GM12878 (cell line): Measurements from ENCODE around the gene WARS2. TPM values are rescaled to one million over a fixed set of nuclear protein-coding genes. Genes with fewer than 3 reads are reported as not detected.
A peak's percentile ranks its signal among the peaks of the same experiment; 100 is the strongest.

Experiments used
- ATAC-seq: fragments of 200-7000 bp; cut with Tn5 transposase; 3 replicates; pipeline ENCODE4 v1.9.1; 2020; ENCODE audit warnings: mild to moderate bottlenecking, moderate library complexity
- BruUV-seq: library from RNA; stranded (reverse); fragments of 400-500 nt; replicated peaks from 2 replicates; lab custom pipeline; 2021; lab: Mats Ljungman, UMichigan
- CTCF ChIA-PET: fragments of 300-600 bp; sonication (Branson Sonifier 250); formaldehyde crosslinking; extraction: SDS; loops from one replicate; lab custom pipeline; 2021; ENCODE audit warnings: inconsistent platforms; lab: Yijun Ruan, JAX
- POLR2A ChIA-PET: fragments of 350-600 bp; formaldehyde crosslinking; extraction: SDS; loops from one replicate; lab custom pipeline; 2021; ENCODE audit warnings: inconsistent platforms; lab: Charles Lee
- RAD21 ChIA-PET: fragments of 300-600 bp; sonication (Branson Sonifier 250); formaldehyde crosslinking; loops from one replicate; lab custom pipeline; 2023; ENCODE audit warnings: antibody characterized with exemption; ENCODE audit not compliant: unreplicated experiment; lab: Charles Lee
- SMC1A ChIA-PET: fragments of 300-600 bp; sonication (Branson Sonifier 250); formaldehyde crosslinking; loops from one replicate; lab custom pipeline; 2023; ENCODE audit not compliant: unreplicated experiment, uncharacterized antibody; lab: Charles Lee
- DNase-seq: peaks from one replicate; pipeline ENCODE4 v3.0.0-alpha.2; 2011; ENCODE audit warnings: low read depth, low spot score
- FAIRE-seq: peaks from 3 replicates; lab custom pipeline; 2011; peaks lifted over from hg19 to GRCh38; lab: Jason Lieb, UNC
- H2AFZ ChIP-seq: 2 replicates; pipeline ENCODE4 v1.6.0; 2011; ENCODE audit warnings: low read depth, low read length, control low read depth; ENCODE audit not compliant: control insufficient read depth
- H3K27ac ChIP-seq: 2 replicates; pipeline ENCODE4 v1.5.1; 2011; ENCODE audit warnings: control low read depth; ENCODE audit not compliant: control insufficient read depth, insufficient read depth
- H3K27me3 ChIP-seq, 2 experiments: replicated peaks in 1 of 2; 2 replicates each; pipeline versions ENCODE4 v1.6.0 to v1.6.1; 2011; ENCODE audit warnings: low read length in 1 of 2; ENCODE audit not compliant: control insufficient read depth in 2 of 2, insufficient read depth in 2 of 2
- H3K36me3 ChIP-seq, 2 experiments: 2 replicates each; pipeline ENCODE4 v1.5.1; 2011; ENCODE audit warnings: low read length in 1 of 2; ENCODE audit not compliant: control insufficient read depth in 2 of 2, insufficient read depth in 2 of 2
- H3K4me1 ChIP-seq: 2 replicates; pipeline ENCODE4 v1.6.1; 2011; ENCODE audit warnings: mild to moderate bottlenecking, low read length, moderate library complexity, mixed read lengths; ENCODE audit not compliant: control insufficient read depth, insufficient read depth
- H3K4me2 ChIP-seq: 2 replicates; pipeline ENCODE4 v1.6.0; 2011; ENCODE audit warnings: control low read depth; ENCODE audit not compliant: control insufficient read depth, insufficient read depth
- H3K4me3 ChIP-seq: fragments of 200-600 bp; sonication (generic); 2 replicates; pipeline ENCODE4 v1.5.1; 2016
- H3K79me2 ChIP-seq: 2 replicates; pipeline ENCODE4 v1.6.0; 2011; ENCODE audit warnings: low read length; ENCODE audit not compliant: control insufficient read depth, insufficient read depth
- H3K9ac ChIP-seq: 2 replicates; pipeline ENCODE4 v1.8.0; 2011; ENCODE audit warnings: low read length, control low read depth, mixed read lengths; ENCODE audit not compliant: control insufficient read depth, insufficient read depth
- H3K9me3 ChIP-seq: replicated peaks from 3 replicates; pipeline ENCODE4 v1.5.1; 2011; ENCODE audit warnings: mild to moderate bottlenecking, low read length; ENCODE audit not compliant: control insufficient read depth, insufficient read depth
- H4K20me1 ChIP-seq: 2 replicates; pipeline ENCODE4 v1.6.0; 2011; ENCODE audit not compliant: control insufficient read depth, insufficient read depth
- CBX5 ChIP-seq: sonication (generic); IDR thresholded peaks from 2 replicates; pipeline ENCODE4 v1.6.1; 2016; ENCODE audit warnings: low read depth, moderate library complexity, mild to moderate bottlenecking, inconsistent platforms
- KDM1A ChIP-seq: fragments of 200-600 bp; sonication (generic); IDR thresholded peaks from 2 replicates; pipeline ENCODE4 v1.6.1; 2016; ENCODE audit warnings: borderline replicate concordance
- KLF5 ChIP-seq: fragments of 450-650 bp; IDR thresholded peaks from 2 replicates; pipeline ENCODE4 v1.6.1; 2014; ENCODE audit warnings: mild to moderate bottlenecking; ENCODE audit not compliant: partially characterized antibody
- MYC ChIP-seq: IDR thresholded peaks from 2 replicates; pipeline ENCODE4 v1.6.1; 2011; ENCODE audit warnings: mild to moderate bottlenecking, low read length, moderate library complexity, inconsistent platforms; ENCODE audit not compliant: insufficient read depth, insufficient replicate concordance, insufficient read length, severe bottlenecking
- RELA ChIP-seq: fragments of 450-650 bp; IDR thresholded peaks from 2 replicates; pipeline ENCODE4 v1.8.0; 2014; ENCODE audit warnings: borderline replicate concordance; ENCODE audit not compliant: partially characterized antibody
- SUZ12 ChIP-seq: fragments of 200-600 bp; sonication (generic); IDR thresholded peaks from one replicate; pipeline ENCODE4 v1.6.1; 2018; ENCODE audit warnings: antibody characterized with exemption, mild to moderate bottlenecking; ENCODE audit not compliant: unreplicated experiment
- TBL1XR1 ChIP-seq: IDR thresholded peaks from 2 replicates; pipeline ENCODE4 v1.6.1; 2012; ENCODE audit warnings: low read depth, low read length, improper control_type of control experiment
- ZNF217 ChIP-seq: fragments of 450-650 bp; IDR thresholded peaks from 2 replicates; pipeline ENCODE4 v1.6.1; 2017; ENCODE audit warnings: antibody characterized with exemption, mild to moderate bottlenecking
- WGBS: methylation state at CpG from one replicate; pipeline ENCODE4 v1.1.6; 2016; ENCODE audit warnings: low lambda C conversion rate; ENCODE audit not compliant: insufficient replicate concordance, insufficient coverage; ENCODE audit errors: missing lambda C conversion rate; 5-methylcytosine and 5-hydroxymethylcytosine counted together
- in situ Hi-C: fragments of 300-500 bp; cut with MboI; formaldehyde crosslinking; loops from 9 replicates; pipeline ENCODE4 v1.14.3; 2018; ENCODE audit warnings: mixed read lengths
- intact Hi-C: fragments of 100-400 bp; cut with micrococcal nuclease; formaldehyde crosslinking; loops from one replicate; pipeline ENCODE4 v1.14.2; 2022; ENCODE audit not compliant: unreplicated experiment
- polyA plus RNA-seq, 11 experiments: library from polyadenylated mRNA; depleted of rRNA in 4 of 11; unstranded in 6 of 11; stranded (reverse) in 5 of 11; fragments of >200 nt; fragmentation: Nextera tagmentation in 4 of 11; fragmentation: Illumina TruSeq in 1 of 11; extraction: Ambion mirVana in 4 of 11; extraction: Trizol in 1 of 11; gene quantifications; 1 replicate in 1 of 11; 2 replicates in 10 of 11; pipeline versions ENCODE4 v1.2.1 to v1.2.3, GENCODE V29; 2011 to 2016; ENCODE audit warnings: inconsistent platforms in 2 of 11, missing spikeins in 2 of 11, low read depth in 1 of 11
- total RNA-seq, 4 experiments: library from RNA; depleted of rRNA in 3 of 4; stranded (reverse); fragments of >200 nt in 3 of 4; fragmentation: Illumina TruSeq in 1 of 4; extraction: Trizol in 1 of 4; gene quantifications; 2 replicates each; pipeline versions ENCODE4 v1.2.1 to v1.2.3, GENCODE V29; 2013 to 2021
- TF ChIP-seq, protein P1 (sequence below): IDR thresholded peaks from 2 replicates; pipeline ENCODE4 v1.6.1; 2011; ENCODE audit warnings: mild to moderate bottlenecking, low read depth, low read length, moderate library complexity; ENCODE audit not compliant: insufficient replicate concordance
- TF ChIP-seq, protein P2 (sequence below): IDR thresholded peaks from 2 replicates; pipeline ENCODE4 v1.6.1; 2012; ENCODE audit warnings: low read depth, low read length, improper control_type of control experiment
- TF ChIP-seq, protein P3 (sequence below): fragments of 450-650 bp; IDR thresholded peaks from 2 replicates; pipeline ENCODE4 v1.6.1; 2017; ENCODE audit warnings: mild to moderate bottlenecking

WARS2 gene
- total and polyA plus RNA-seq, 10 of the 15 experiments (the other 5 are each of a cell fraction or from before 2014, with no cell fraction given): 5.5 to 22.2 (median 14.4) TPM

DNA sequence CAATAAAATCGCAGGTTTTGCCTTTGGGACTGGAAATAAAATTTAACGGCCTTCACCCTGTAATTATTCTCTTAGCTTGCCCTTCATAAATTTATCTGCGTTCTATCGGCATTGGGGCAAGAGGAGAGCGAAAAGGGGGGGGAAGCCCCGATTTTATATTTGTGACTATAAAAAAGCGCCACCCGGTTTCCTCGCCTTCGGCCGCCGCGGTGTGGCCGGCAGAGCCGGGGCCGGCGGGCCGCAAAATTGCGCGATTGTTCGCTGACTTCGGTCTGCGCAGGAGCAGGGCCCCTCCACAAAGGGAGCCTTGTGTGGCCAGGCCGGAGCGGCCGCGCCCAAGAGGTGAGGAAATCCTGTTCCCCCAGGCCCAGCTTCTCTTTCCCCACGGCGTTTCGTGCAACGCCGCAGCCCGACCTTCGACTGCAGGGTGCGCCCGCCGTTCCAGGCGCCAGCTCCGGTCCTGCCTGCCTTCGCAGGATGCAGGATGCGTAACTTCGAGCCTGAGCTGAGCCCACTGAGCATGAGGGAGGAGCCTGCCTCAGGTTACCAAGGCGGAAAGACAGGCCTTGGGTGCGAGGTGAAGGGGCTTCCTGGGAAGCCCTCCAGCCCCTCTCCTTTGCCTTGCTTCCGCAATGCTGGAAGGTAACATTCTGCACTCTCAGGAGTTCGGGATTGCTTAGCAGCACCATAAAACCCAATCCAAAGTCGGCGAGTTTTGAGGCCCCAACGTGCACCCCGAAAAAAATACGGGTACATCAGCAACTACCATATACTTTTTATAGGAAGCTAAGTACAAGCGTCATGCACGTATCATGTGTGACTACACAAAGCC is 147.4 kb downstream of the WARS2 start:
- in situ Hi-C loops (no loop called here), intact Hi-C loops (no loop called here)
- H3K4me1 ChIP-seq: no peaks in the 10 kb centered on the region
- H3K79me2 ChIP-seq: no peaks in the 10 kb centered on the region
- H2AFZ ChIP-seq: no peak overlapping the region
- ChIA-PET POLR2A (no interaction called here), CTCF (no interaction called here), SMC1A (no interaction called here), RAD21 (no interaction called here)
- H4K20me1 ChIP-seq: no peaks in the 10 kb centered on the region
- H3K4me2 ChIP-seq: no peak overlapping the region
- TF ChIP-seq, protein P1, sequence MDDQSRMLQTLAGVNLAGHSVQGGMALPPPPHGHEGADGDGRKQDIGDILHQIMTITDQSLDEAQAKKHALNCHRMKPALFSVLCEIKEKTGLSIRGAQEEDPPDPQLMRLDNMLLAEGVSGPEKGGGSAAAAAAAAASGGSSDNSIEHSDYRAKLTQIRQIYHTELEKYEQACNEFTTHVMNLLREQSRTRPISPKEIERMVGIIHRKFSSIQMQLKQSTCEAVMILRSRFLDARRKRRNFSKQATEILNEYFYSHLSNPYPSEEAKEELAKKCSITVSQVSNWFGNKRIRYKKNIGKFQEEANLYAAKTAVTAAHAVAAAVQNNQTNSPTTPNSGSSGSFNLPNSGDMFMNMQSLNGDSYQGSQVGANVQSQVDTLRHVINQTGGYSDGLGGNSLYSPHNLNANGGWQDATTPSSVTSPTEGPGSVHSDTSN: no peak
- peak; percentile 25 for TF ChIP-seq SUZ12
- ATAC-seq (no peak), FAIRE-seq (no peak), DNase-seq (no peak)
- H3K27me3 ChIP-seq: peaks cover 18 to 24% of the 10 kb centered on the region in 2 experiments
- H3K4me3 ChIP-seq: no peak overlapping the region
- 52% methylated on average over 47 of the region's 53 CpGs for WGBS
- no peak overlapping the region for H3K9ac ChIP-seq
- H3K27ac ChIP-seq: no peak overlapping the region
- BruUV-seq: no TSS peak
- H3K9me3 ChIP-seq: no peaks in the 10 kb centered on the region
- H3K36me3 ChIP-seq: no peaks in the 10 kb centered on the region

DNA sequence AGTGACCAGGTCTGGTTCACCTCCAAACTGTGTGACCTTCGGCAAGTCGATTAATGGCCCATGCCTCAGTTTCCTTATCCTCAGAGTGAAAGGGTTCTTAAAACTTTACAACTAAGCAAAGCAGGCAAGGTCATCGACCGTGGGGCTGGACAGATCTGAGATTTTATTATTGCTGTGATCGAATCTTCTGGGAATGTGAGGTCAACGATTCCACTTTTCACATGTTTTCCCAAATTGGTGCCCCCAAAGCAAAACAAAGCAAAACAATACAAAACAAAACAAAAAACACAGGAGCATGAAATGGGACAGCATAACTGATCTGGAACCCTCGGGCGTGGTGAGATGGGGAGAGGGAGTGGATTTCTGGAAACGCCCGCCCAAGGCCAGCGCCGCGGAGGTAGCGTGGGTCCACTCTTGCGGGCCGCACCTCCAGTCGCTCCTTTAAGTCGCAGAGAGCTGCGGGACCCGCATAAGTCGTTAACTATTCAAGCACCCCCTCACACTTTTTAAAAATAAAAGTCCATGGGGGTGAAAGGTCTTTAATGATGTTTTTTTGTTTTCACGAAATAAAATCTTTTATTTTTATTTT is 148.1 kb downstream of the WARS2 start:
- Histone ChIP-seq H3K4me2 (no peak overlapping the region), H3K79me2 (no peaks in the 10 kb centered on the region), H3K4me1 (no peaks in the 10 kb centered on the region), H3K27ac (no peak overlapping the region), H3K27me3 (peaks cover 20 to 27% of the 10 kb centered on the region in 2 experiments), H3K9ac (no peak overlapping the region), H3K36me3 (no peaks in the 10 kb centered on the region), H2AFZ (no peak overlapping the region), H4K20me1 (no peaks in the 10 kb centered on the region), H3K9me3 (no peaks in the 10 kb centered on the region; the same call in 2 of the 3 replicates), H3K4me3 (no peak overlapping the region)
- no peak for DNase-seq
- in situ Hi-C loops: no loop called here
- BruUV-seq: no TSS peak
- RAD21 ChIA-PET: no interaction called here
- no peak for ATAC-seq
- 30% methylated on average over 22 of the region's 22 CpGs for WGBS
- SMC1A ChIA-PET: no interaction called here
- CTCF ChIA-PET: no interaction called here
- FAIRE-seq: no peak
- POLR2A ChIA-PET: no interaction called here
- intact Hi-C loops: no loop called here
- TF ChIP-seq KDM1A (no peak), KLF5 (no peak), TBL1XR1 (no peak), SUZ12 (no peak), ZNF217 (no peak), CBX5 (no peak), RELA (no peak), MYC (no peak)
- TF ChIP-seq, protein P2, sequence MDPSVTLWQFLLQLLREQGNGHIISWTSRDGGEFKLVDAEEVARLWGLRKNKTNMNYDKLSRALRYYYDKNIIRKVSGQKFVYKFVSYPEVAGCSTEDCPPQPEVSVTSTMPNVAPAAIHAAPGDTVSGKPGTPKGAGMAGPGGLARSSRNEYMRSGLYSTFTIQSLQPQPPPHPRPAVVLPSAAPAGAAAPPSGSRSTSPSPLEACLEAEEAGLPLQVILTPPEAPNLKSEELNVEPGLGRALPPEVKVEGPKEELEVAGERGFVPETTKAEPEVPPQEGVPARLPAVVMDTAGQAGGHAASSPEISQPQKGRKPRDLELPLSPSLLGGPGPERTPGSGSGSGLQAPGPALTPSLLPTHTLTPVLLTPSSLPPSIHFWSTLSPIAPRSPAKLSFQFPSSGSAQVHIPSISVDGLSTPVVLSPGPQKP: no peak
- TF ChIP-seq, protein P3, sequence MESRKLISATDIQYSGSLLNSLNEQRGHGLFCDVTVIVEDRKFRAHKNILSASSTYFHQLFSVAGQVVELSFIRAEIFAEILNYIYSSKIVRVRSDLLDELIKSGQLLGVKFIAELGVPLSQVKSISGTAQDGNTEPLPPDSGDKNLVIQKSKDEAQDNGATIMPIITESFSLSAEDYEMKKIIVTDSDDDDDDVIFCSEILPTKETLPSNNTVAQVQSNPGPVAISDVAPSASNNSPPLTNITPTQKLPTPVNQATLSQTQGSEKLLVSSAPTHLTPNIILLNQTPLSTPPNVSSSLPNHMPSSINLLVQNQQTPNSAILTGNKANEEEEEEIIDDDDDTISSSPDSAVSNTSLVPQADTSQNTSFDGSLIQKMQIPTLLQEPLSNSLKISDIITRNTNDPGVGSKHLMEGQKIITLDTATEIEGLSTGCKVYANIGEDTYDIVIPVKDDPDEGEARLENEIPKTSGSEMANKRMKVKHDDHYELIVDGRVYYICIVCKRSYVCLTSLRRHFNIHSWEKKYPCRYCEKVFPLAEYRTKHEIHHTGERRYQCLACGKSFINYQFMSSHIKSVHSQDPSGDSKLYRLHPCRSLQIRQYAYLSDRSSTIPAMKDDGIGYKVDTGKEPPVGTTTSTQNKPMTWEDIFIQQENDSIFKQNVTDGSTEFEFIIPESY: no peak
